GM23338 (cell line): ENCODE measurements around the gene ITGA3. TPM values are rescaled to one million over a fixed set of nuclear protein-coding genes. Genes with fewer than 3 reads are reported as not detected.

Experiments used
- ATAC-seq: fragments of 200-7000 bp; cut with Tn5 transposase; 3 replicates; pipeline ENCODE4 v1.9.1; 2020
- DNase-seq: peaks from one replicate; pipeline ENCODE4 v3.0.0-alpha.2; 2015; ENCODE audit warnings: low spot score
- H2AFZ ChIP-seq: fragments of 200-600 bp; sonication (generic); 2 replicates; pipeline ENCODE4 v1.8.0; 2016; ENCODE audit warnings: antibody characterized with exemption, mild to moderate bottlenecking, moderate library complexity
- H3F3A ChIP-seq: fragments of 200-600 bp; sonication (generic); replicated peaks from 2 replicates; pipeline ENCODE4 v1.8.0; 2017; ENCODE audit warnings: antibody characterized with exemption, mixed run types, low read depth
- H3K27ac ChIP-seq: fragments of 200-600 bp; sonication (generic); 2 replicates; pipeline ENCODE4 v1.6.1; 2016; ENCODE audit warnings: low read depth
- H3K27me3 ChIP-seq: fragments of 200-600 bp; sonication (generic); 2 replicates; pipeline ENCODE4 v1.8.0; 2016; ENCODE audit warnings: mild to moderate bottlenecking, mixed run types, moderate library complexity; ENCODE audit not compliant: insufficient read depth
- H3K36me3 ChIP-seq: fragments of 200-600 bp; sonication (generic); 2 replicates; pipeline ENCODE4 v1.8.0; 2016; ENCODE audit warnings: mild to moderate bottlenecking; ENCODE audit not compliant: insufficient read depth
- H3K4me1 ChIP-seq: fragments of 200-600 bp; sonication (generic); 2 replicates; pipeline ENCODE4 v1.8.0; 2016; ENCODE audit warnings: mild to moderate bottlenecking, moderate library complexity; ENCODE audit not compliant: insufficient read depth
- H3K4me2 ChIP-seq: fragments of 200-600 bp; sonication (generic); 2 replicates; pipeline ENCODE4 v1.7.1; 2017; ENCODE audit warnings: mixed run types
- H3K4me3 ChIP-seq: fragments of 200-600 bp; sonication (generic); 2 replicates; pipeline ENCODE4 v1.6.1; 2016; ENCODE audit warnings: mixed run types
- H3K79me2 ChIP-seq: fragments of 200-600 bp; sonication (generic); replicated peaks from 2 replicates; pipeline ENCODE4 v1.8.0; 2017; ENCODE audit warnings: mild to moderate bottlenecking; ENCODE audit not compliant: insufficient read depth
- H3K9me2 ChIP-seq: fragments of 200-600 bp; sonication (generic); 2 replicates; pipeline ENCODE4 v1.8.0; 2017; ENCODE audit not compliant: insufficient read depth
- H4K20me1 ChIP-seq: fragments of 200-600 bp; sonication (generic); replicated peaks from 2 replicates; pipeline ENCODE4 v1.8.0; 2017; ENCODE audit warnings: mild to moderate bottlenecking; ENCODE audit not compliant: insufficient read depth
- H3K27ac Mint-ChIP-seq: 2 replicates; pipeline ENCODE4 v1.8.0; 2020; ENCODE audit warnings: inconsistent platforms, mild to moderate bottlenecking, moderate library complexity, mixed read lengths
- H3K27me3 Mint-ChIP-seq: 3 replicates; pipeline ENCODE4 v1.8.0; 2022; ENCODE audit warnings: low read depth, mild to moderate bottlenecking, moderate library complexity, mixed read lengths, inconsistent platforms; ENCODE audit not compliant: insufficient read depth, poor library complexity
- H3K36me3 Mint-ChIP-seq: 3 replicates; pipeline ENCODE4 v1.8.0; 2021; ENCODE audit warnings: low read depth, mild to moderate bottlenecking, inconsistent platforms, moderate library complexity, mixed read lengths
- H3K4me1 Mint-ChIP-seq: 3 replicates; pipeline ENCODE4 v1.8.0; 2020; ENCODE audit warnings: mild to moderate bottlenecking, inconsistent platforms, mixed read lengths
- H3K4me3 Mint-ChIP-seq: 3 replicates; pipeline ENCODE4 v1.8.0; 2021; ENCODE audit warnings: moderate library complexity, mild to moderate bottlenecking, inconsistent platforms, mixed read lengths
- H3K9me3 Mint-ChIP-seq: 3 replicates; pipeline ENCODE4 v1.8.0; 2020; ENCODE audit warnings: moderate library complexity, mild to moderate bottlenecking, inconsistent platforms, mixed read lengths
- CREB1 ChIP-seq: fragments of 250-450 bp; sonication (Bioruptor Pico); IDR thresholded peaks from 2 replicates; pipeline ENCODE4 v1.5.0; 2020; ENCODE audit warnings: low read depth, mild to moderate bottlenecking, moderate library complexity
- EZH2phosphoT487 ChIP-seq: fragments of 200-600 bp; sonication (generic); IDR thresholded peaks from one replicate; pipeline ENCODE4 v1.8.1; 2018; ENCODE audit warnings: antibody characterized with exemption; ENCODE audit not compliant: unreplicated experiment
- JUNB ChIP-seq: IDR thresholded peaks from one replicate; pipeline ENCODE4 v1.6.1; 2016; ENCODE audit warnings: antibody characterized with exemption; ENCODE audit not compliant: unreplicated experiment
- NANOG ChIP-seq: IDR thresholded peaks from 2 replicates; pipeline ENCODE4 v1.6.1; 2016; ENCODE audit warnings: antibody characterized with exemption, borderline replicate concordance
- POLR2AphosphoS5 ChIP-seq: IDR thresholded peaks from 2 replicates; pipeline ENCODE4 v1.6.1; 2016; ENCODE audit warnings: antibody characterized with exemption, low read depth
- STAT1 ChIP-seq: IDR thresholded peaks from one replicate; pipeline ENCODE4 v1.6.1; 2016; ENCODE audit warnings: antibody characterized with exemption; ENCODE audit not compliant: unreplicated experiment
- ZNF114 ChIP-seq: fragments of 250-450 bp; sonication (Bioruptor Pico); IDR thresholded peaks from 2 replicates; pipeline ENCODE4 v1.5.0; 2020; ENCODE audit warnings: mild to moderate bottlenecking, moderate library complexity
- ZNF331 ChIP-seq: fragments of 250-450 bp; sonication (Bioruptor Pico); IDR thresholded peaks from 2 replicates; pipeline ENCODE4 v1.5.0; 2020; ENCODE audit warnings: low read depth, mild to moderate bottlenecking, moderate library complexity
- polyA plus RNA-seq: library from polyadenylated mRNA; unstranded; fragments of >200 nt; fragmentation: Nextera tagmentation; extraction: Ambion mirVana; gene quantifications from 2 replicates; pipeline ENCODE4 v1.2.1, GENCODE V29; 2016
- total RNA-seq: library from RNA; depleted of rRNA; stranded (reverse); fragments of >200 nt; shearing (Covaris generic); gene quantifications from 2 replicates; pipeline ENCODE4 v1.2.3, GENCODE V29; 2014
- TF ChIP-seq, protein P1 (sequence below), 2 experiments: fragments of 200-600 bp in 1 of 2; sonication (generic) in 1 of 2; conservative IDR thresholded peaks; 2 replicates each; pipeline versions ENCODE4 v1.5.1 to v1.6.1; 2016 to 2017; ENCODE audit warnings: antibody characterized with exemption in 2 of 2, low read depth in 2 of 2, mild to moderate bottlenecking in 2 of 2, moderate library complexity in 1 of 2
- TF ChIP-seq, protein P2 (sequence below): IDR thresholded peaks from one replicate; pipeline ENCODE4 v1.6.1; 2018; ENCODE audit warnings: antibody characterized with exemption; ENCODE audit not compliant: unreplicated experiment
- TF ChIP-seq, protein P3 (sequence below): IDR thresholded peaks from 2 replicates; pipeline ENCODE4 v1.6.1; 2016; ENCODE audit warnings: antibody characterized with exemption

The ITGA3 gene
- total and polyA plus RNA-seq, 2 experiments from 2014 or later = 9.6 to 28.3 TPM

DNA sequence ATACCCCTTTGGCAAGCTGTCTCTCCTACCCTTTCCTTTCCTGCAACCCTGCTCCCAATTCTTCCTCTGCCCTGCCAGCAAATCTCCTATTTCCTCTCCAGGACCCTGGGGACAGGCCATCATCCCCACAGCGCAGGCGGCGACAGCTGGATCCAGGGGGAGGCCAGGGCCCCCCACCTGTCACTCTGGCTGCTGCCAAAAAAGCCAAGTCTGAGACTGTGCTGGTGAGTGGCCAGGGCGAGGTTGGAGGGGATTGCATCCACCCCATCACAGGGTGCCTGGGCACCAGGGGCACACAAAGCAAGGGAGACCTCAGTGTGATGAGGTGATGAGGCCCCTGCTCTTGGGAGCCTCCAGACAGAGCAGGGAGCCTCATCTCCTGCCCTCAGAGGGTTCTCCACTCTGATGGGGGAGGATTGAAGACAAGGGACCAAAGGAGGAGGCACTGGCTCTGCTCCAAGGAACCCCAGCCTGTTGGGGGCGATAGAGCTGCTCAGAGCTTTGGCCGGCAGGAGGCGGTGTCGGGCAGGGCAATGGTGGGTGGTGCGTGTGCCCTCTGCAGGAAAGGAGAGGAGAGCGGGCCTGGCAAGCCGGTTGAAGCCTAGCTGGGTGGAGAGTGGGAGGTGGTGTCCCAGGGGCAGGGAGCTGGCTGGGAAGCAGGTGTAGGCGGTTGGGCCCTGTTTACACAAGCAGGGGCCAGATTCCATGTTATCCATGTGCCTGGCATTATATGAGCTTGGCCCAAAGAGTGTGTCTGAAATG, 23.6 kb downstream of the ITGA3 start:
- ATAC-seq (peak; percentile 78), DNase-seq (peak; percentile 85)
- Histone ChIP-seq H3K27me3 (no peaks in the 10 kb centered on the region), H2AFZ (no peak overlapping the region), H3K79me2 (no peaks in the 10 kb centered on the region), H3K4me1 (no peaks in the 10 kb centered on the region; the same call in 1 of the 2 replicates), H3K4me3 (no peak overlapping the region), H3K36me3 (no peaks in the 10 kb centered on the region), H3F3A (no peaks in the 10 kb centered on the region), H3K27ac (no peak overlapping the region), H3K4me2 (no peak overlapping the region), H3K9me2 (no peaks in the 10 kb centered on the region), H4K20me1 (no peaks in the 10 kb centered on the region; the same call in 1 of the 2 replicates)
- H3K9me3 Mint-ChIP-seq = no peaks in the 10 kb centered on the region; the same call in 2 of the 3 replicates
- peaks cover 22% of the 10 kb centered on the region for H3K36me3 Mint-ChIP-seq
- TF ChIP-seq, protein P1, sequence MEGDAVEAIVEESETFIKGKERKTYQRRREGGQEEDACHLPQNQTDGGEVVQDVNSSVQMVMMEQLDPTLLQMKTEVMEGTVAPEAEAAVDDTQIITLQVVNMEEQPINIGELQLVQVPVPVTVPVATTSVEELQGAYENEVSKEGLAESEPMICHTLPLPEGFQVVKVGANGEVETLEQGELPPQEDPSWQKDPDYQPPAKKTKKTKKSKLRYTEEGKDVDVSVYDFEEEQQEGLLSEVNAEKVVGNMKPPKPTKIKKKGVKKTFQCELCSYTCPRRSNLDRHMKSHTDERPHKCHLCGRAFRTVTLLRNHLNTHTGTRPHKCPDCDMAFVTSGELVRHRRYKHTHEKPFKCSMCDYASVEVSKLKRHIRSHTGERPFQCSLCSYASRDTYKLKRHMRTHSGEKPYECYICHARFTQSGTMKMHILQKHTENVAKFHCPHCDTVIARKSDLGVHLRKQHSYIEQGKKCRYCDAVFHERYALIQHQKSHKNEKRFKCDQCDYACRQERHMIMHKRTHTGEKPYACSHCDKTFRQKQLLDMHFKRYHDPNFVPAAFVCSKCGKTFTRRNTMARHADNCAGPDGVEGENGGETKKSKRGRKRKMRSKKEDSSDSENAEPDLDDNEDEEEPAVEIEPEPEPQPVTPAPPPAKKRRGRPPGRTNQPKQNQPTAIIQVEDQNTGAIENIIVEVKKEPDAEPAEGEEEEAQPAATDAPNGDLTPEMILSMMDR (conservative IDR thresholded peaks at IDR 0.05; ENCODE audit: low read depth in 2 of 2) = peak; percentile 85 to 100
- TF ChIP-seq ZNF114 (no peak), JUNB (no peak), CREB1 (CRISPR knock-in tag) (no peak), EZH2phosphoT487 (no peak), POLR2AphosphoS5 (no peak), STAT1 (no peak)
- TF ChIP-seq, protein P2, sequence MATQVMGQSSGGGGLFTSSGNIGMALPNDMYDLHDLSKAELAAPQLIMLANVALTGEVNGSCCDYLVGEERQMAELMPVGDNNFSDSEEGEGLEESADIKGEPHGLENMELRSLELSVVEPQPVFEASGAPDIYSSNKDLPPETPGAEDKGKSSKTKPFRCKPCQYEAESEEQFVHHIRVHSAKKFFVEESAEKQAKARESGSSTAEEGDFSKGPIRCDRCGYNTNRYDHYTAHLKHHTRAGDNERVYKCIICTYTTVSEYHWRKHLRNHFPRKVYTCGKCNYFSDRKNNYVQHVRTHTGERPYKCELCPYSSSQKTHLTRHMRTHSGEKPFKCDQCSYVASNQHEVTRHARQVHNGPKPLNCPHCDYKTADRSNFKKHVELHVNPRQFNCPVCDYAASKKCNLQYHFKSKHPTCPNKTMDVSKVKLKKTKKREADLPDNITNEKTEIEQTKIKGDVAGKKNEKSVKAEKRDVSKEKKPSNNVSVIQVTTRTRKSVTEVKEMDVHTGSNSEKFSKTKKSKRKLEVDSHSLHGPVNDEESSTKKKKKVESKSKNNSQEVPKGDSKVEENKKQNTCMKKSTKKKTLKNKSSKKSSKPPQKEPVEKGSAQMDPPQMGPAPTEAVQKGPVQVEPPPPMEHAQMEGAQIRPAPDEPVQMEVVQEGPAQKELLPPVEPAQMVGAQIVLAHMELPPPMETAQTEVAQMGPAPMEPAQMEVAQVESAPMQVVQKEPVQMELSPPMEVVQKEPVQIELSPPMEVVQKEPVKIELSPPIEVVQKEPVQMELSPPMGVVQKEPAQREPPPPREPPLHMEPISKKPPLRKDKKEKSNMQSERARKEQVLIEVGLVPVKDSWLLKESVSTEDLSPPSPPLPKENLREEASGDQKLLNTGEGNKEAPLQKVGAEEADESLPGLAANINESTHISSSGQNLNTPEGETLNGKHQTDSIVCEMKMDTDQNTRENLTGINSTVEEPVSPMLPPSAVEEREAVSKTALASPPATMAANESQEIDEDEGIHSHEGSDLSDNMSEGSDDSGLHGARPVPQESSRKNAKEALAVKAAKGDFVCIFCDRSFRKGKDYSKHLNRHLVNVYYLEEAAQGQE = no peak
- no peak overlapping the region for H3K4me3 Mint-ChIP-seq
- H3K27me3 Mint-ChIP-seq = no peaks in the 10 kb centered on the region
- no peak overlapping the region for H3K27ac Mint-ChIP-seq
- peaks cover 11% of the 10 kb centered on the region; the same call in 2 of the 3 replicates for H3K4me1 Mint-ChIP-seq

DNA sequence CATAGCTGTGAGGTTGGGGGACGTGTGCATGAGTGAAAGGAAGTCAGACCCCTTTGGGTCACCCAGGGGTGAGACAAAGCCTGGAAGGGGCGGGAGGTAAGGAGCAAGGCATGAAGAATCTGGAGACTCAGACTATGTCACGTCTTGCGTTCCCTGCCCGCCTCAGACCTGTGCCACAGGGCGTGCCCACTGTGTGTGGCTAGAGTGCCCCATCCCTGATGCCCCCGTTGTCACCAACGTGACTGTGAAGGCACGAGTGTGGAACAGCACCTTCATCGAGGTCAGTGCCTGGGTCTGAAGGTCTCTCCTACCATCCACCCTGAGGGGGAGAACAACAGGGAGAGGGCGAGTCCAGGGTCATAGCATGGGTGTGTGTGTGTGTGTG, 24.2 kb downstream of the ITGA3 start:
- Histone ChIP-seq H3K4me3 (no peak overlapping the region), H3K79me2 (no peaks in the 10 kb centered on the region), H3F3A (no peaks in the 10 kb centered on the region; the same call in 1 of the 2 replicates), H2AFZ (no peak overlapping the region), H3K4me2 (no peak overlapping the region), H3K36me3 (no peaks in the 10 kb centered on the region), H4K20me1 (no peaks in the 10 kb centered on the region; the same call in 1 of the 2 replicates), H3K27me3 (no peaks in the 10 kb centered on the region), H3K4me1 (no peaks in the 10 kb centered on the region; the same call in 1 of the 2 replicates), H3K9me2 (no peaks in the 10 kb centered on the region), H3K27ac (no peak overlapping the region)
- Mint-ChIP-seq H3K4me1 (peaks cover 11% of the 10 kb centered on the region; the same call in 2 of the 3 replicates), H3K36me3 (peaks cover 22% of the 10 kb centered on the region), H3K9me3 (no peaks in the 10 kb centered on the region; the same call in 2 of the 3 replicates), H3K27me3 (no peaks in the 10 kb centered on the region), H3K27ac (no peak overlapping the region), H3K4me3 (no peak overlapping the region)
- ATAC-seq = no peak
- no peak for DNase-seq
- TF ChIP-seq STAT1 (no peak), JUNB (no peak), ZNF331 (CRISPR knock-in tag) (no peak), EZH2phosphoT487 (no peak), NANOG (no peak)
- TF ChIP-seq, protein P3, sequence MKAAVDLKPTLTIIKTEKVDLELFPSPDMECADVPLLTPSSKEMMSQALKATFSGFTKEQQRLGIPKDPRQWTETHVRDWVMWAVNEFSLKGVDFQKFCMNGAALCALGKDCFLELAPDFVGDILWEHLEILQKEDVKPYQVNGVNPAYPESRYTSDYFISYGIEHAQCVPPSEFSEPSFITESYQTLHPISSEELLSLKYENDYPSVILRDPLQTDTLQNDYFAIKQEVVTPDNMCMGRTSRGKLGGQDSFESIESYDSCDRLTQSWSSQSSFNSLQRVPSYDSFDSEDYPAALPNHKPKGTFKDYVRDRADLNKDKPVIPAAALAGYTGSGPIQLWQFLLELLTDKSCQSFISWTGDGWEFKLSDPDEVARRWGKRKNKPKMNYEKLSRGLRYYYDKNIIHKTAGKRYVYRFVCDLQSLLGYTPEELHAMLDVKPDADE = no peak
